Measurements from ENCODE around the gene ZNF514. TPM values are rescaled to one million over a fixed set of nuclear protein-coding genes. Genes with fewer than 3 reads are reported as not detected.

The ZNF514 gene
- total RNA-seq, 1 experiment from 2014 or later = 8.5 TPM

DNA sequence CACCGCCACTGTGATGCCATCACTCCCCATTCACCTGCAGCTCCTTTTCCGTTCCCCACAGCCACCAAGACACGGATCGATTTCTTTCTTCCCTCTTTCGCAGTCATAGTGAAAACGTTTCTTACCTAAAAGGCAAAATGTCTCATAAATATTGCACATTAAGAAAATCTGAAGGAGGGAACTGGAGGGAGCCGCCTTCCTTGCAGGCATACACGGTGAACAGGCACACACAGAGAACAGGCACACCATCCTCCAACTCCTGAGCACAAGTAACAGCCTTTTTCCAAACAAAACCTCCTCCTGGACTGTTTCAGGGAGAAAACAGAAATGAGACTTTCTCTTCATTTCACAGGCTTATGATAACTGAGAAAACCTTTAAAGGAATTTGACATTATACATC lies 55.0 kb downstream of the ZNF514 start:
- no peak for DNase-seq (ENCODE audit: low read depth, low spot score)
- H2AFZ ChIP-seq (ENCODE audit: low read depth, low read length, poor library complexity, severe bottlenecking) = no peak overlapping the region
- BruUV-seq (replicated peaks) = no TSS peak
- no peak overlapping the region for H3K4me2 ChIP-seq (ENCODE audit: low read length)
- H3K9me2 ChIP-seq (ENCODE audit: insufficient read depth) = no peaks in the 10 kb centered on the region
- ATAC-seq = no peak
- intact Hi-C loops (cut with micrococcal nuclease) = no loop called here
- no peak overlapping the region for H3K4me3 ChIP-seq (replicated peaks in 1 of 2; ENCODE audit: low read depth in 1 of 2, low read length in 2 of 2)
- ChIA-PET RAD21 (ENCODE audit: low non-redundant PET in 1 of 2, low total read pairs in 2 of 2, uncharacterized antibody in 2 of 2, unreplicated experiment in 2 of 2) (no interaction called here), POLR2A (no interaction called here), CTCF (no interaction called here)
- H4K20me1 ChIP-seq (ENCODE audit: insufficient read depth) = peaks cover 8% of the 10 kb centered on the region; the same call in 1 of the 2 replicates
- no peak overlapping the region for H3K9ac ChIP-seq (ENCODE audit: low read length)
- H3K79me2 ChIP-seq (ENCODE audit: insufficient read depth, low read length) = peaks cover under 1% of the 10 kb centered on the region; the same call in 1 of the 2 replicates
- TF ChIP-seq POLR2AphosphoS5 (IDR thresholded peaks at IDR 0.05; ENCODE audit: low read depth, low read length) (no peak), SP1 (IDR thresholded peaks at IDR 0.05; ENCODE audit: low read depth) (no peak), EZH2phosphoT487 (IDR thresholded peaks at IDR 0.05; ENCODE audit: borderline replicate concordance) (no peak), SIN3A (IDR thresholded peaks at IDR 0.05; ENCODE audit: low read depth) (no peak), POLR2A (IDR thresholded peaks at IDR 0.05; ENCODE audit: borderline replicate concordance, extremely low read depth, insufficient read depth, insufficient read length) (no peak), MAX (IDR thresholded peaks at IDR 0.05) (no peak), JUND (IDR thresholded peaks at IDR 0.05) (no peak), CEBPB (IDR thresholded peaks at IDR 0.05; ENCODE audit: low read depth) (no peak), YY1 (IDR thresholded peaks at IDR 0.05; ENCODE audit: extremely low read depth, insufficient replicate concordance, low read depth, low read length) (no peak), CBX3 (IDR thresholded peaks at IDR 0.05; ENCODE audit: low read depth) (no peak), ELF1 (IDR thresholded peaks at IDR 0.05; ENCODE audit: borderline replicate concordance, low read depth) (no peak), EZH2 (IDR thresholded peaks at IDR 0.05) (no peak), FOSL1 (IDR thresholded peaks at IDR 0.05; ENCODE audit: low read depth) (no peak), ZNF274 (IDR thresholded peaks at IDR 0.05; ENCODE audit: low read depth, low read length) (no peak), SRF (IDR thresholded peaks at IDR 0.05; ENCODE audit: low read depth) (no peak), EGR1 (IDR thresholded peaks at IDR 0.05; ENCODE audit: low read depth) (no peak)
- TF ChIP-seq, protein P1, sequence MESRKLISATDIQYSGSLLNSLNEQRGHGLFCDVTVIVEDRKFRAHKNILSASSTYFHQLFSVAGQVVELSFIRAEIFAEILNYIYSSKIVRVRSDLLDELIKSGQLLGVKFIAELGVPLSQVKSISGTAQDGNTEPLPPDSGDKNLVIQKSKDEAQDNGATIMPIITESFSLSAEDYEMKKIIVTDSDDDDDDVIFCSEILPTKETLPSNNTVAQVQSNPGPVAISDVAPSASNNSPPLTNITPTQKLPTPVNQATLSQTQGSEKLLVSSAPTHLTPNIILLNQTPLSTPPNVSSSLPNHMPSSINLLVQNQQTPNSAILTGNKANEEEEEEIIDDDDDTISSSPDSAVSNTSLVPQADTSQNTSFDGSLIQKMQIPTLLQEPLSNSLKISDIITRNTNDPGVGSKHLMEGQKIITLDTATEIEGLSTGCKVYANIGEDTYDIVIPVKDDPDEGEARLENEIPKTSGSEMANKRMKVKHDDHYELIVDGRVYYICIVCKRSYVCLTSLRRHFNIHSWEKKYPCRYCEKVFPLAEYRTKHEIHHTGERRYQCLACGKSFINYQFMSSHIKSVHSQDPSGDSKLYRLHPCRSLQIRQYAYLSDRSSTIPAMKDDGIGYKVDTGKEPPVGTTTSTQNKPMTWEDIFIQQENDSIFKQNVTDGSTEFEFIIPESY (IDR thresholded peaks at IDR 0.05; ENCODE audit: extremely low read depth, insufficient replicate concordance, low read length) = no peak
- TF ChIP-seq, protein P2, sequence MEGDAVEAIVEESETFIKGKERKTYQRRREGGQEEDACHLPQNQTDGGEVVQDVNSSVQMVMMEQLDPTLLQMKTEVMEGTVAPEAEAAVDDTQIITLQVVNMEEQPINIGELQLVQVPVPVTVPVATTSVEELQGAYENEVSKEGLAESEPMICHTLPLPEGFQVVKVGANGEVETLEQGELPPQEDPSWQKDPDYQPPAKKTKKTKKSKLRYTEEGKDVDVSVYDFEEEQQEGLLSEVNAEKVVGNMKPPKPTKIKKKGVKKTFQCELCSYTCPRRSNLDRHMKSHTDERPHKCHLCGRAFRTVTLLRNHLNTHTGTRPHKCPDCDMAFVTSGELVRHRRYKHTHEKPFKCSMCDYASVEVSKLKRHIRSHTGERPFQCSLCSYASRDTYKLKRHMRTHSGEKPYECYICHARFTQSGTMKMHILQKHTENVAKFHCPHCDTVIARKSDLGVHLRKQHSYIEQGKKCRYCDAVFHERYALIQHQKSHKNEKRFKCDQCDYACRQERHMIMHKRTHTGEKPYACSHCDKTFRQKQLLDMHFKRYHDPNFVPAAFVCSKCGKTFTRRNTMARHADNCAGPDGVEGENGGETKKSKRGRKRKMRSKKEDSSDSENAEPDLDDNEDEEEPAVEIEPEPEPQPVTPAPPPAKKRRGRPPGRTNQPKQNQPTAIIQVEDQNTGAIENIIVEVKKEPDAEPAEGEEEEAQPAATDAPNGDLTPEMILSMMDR (IDR thresholded peaks at IDR 0.05 in 2 of 3, conservative IDR thresholded peaks at IDR 0.05 in 1 of 3; ENCODE audit: borderline replicate concordance in 1 of 3, insufficient read depth in 1 of 3, low read depth in 2 of 3, low read length in 2 of 3) = no peak
- TF ChIP-seq, protein P3, sequence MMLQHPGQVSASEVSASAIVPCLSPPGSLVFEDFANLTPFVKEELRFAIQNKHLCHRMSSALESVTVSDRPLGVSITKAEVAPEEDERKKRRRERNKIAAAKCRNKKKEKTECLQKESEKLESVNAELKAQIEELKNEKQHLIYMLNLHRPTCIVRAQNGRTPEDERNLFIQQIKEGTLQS (IDR thresholded peaks at IDR 0.05) = no peak
- TF ChIP-seq, protein P4, sequence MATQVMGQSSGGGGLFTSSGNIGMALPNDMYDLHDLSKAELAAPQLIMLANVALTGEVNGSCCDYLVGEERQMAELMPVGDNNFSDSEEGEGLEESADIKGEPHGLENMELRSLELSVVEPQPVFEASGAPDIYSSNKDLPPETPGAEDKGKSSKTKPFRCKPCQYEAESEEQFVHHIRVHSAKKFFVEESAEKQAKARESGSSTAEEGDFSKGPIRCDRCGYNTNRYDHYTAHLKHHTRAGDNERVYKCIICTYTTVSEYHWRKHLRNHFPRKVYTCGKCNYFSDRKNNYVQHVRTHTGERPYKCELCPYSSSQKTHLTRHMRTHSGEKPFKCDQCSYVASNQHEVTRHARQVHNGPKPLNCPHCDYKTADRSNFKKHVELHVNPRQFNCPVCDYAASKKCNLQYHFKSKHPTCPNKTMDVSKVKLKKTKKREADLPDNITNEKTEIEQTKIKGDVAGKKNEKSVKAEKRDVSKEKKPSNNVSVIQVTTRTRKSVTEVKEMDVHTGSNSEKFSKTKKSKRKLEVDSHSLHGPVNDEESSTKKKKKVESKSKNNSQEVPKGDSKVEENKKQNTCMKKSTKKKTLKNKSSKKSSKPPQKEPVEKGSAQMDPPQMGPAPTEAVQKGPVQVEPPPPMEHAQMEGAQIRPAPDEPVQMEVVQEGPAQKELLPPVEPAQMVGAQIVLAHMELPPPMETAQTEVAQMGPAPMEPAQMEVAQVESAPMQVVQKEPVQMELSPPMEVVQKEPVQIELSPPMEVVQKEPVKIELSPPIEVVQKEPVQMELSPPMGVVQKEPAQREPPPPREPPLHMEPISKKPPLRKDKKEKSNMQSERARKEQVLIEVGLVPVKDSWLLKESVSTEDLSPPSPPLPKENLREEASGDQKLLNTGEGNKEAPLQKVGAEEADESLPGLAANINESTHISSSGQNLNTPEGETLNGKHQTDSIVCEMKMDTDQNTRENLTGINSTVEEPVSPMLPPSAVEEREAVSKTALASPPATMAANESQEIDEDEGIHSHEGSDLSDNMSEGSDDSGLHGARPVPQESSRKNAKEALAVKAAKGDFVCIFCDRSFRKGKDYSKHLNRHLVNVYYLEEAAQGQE (IDR thresholded peaks at IDR 0.05; ENCODE audit: low read depth) = no peak
- H3K27ac ChIP-seq (ENCODE audit: low read depth, low read length) = no peak overlapping the region
- peaks cover 49 to 64% of the 10 kb centered on the region in 2 experiments; a peak in 3 of 4 replicates for H3K36me3 ChIP-seq (ENCODE audit: control insufficient read depth in 1 of 2, insufficient read depth in 2 of 2, low read length in 2 of 2)
- no peaks in the 10 kb centered on the region for H3K9me3 ChIP-seq (ENCODE audit: control insufficient read depth in 1 of 2, insufficient read depth in 1 of 2, low read depth in 1 of 2, low read length in 2 of 2)
- no peaks in the 10 kb centered on the region for H3K27me3 ChIP-seq (ENCODE audit: insufficient read depth, low read length)
- H3K4me1 ChIP-seq (ENCODE audit: control insufficient read depth in 1 of 2, insufficient read depth in 2 of 2, low read length in 2 of 2) = no peaks in the 10 kb centered on the region

Data from HCT116 (cell line).